GM21515 (cell line): ENCODE data around the gene PSMF1.

Experiments used
- ATAC-seq: cut with Tn5 transposase; IDR thresholded peaks from one replicate; pipeline ENCODE4 v1.9.1; 2021; ENCODE audit not compliant: unreplicated experiment

The PSMF1 gene

GRCh38 chr20:1163653-1164052 lies 45.3 kb downstream of the PSMF1 start:
- no peak for ATAC-seq

GRCh38 chr20:1164871-1165270 lies 46.5 kb downstream of the PSMF1 start:
- ATAC-seq: no peak

- ATAC-seq: no peak
These were observed 47.1 kb downstream of the PSMF1 start for GRCh38 chr20:1165521-1165920.

GRCh38 chr20:1165941-1166340 lies 47.5 kb downstream of the PSMF1 start:
- no peak for ATAC-seq

- no peak for ATAC-seq
These were observed 48.7 kb downstream of the PSMF1 start for GRCh38 chr20:1166948-1167720.

GRCh38 chr20:1169224-1169623 lies 50.8 kb downstream of the PSMF1 start:
- no peak for ATAC-seq

- no peak for ATAC-seq
These were observed 53.2 kb downstream of the PSMF1 start for GRCh38 chr20:1171461-1172093.

GRCh38 chr20:1173698-1174097 lies 55.3 kb downstream of the PSMF1 start:
- no peak for ATAC-seq

GRCh38 chr20:1174787-1175186 lies 56.4 kb downstream of the PSMF1 start:
- ATAC-seq: no peak

- no peak for ATAC-seq
These were observed 59.3 kb downstream of the PSMF1 start for GRCh38 chr20:1177680-1178079.

GRCh38 chr20:1178103-1178502 lies 59.7 kb downstream of the PSMF1 start:
- ATAC-seq: no peak

- no peak for ATAC-seq
These were observed 60.2 kb downstream of the PSMF1 start for GRCh38 chr20:1178623-1179022.

GRCh38 chr20:1180949-1181348 lies 62.5 kb downstream of the PSMF1 start:
- ATAC-seq: no peak

- ATAC-seq: no peak
These were observed 63.7 kb downstream of the PSMF1 start for GRCh38 chr20:1182106-1182505.

- ATAC-seq: no peak
These were observed 64.8 kb downstream of the PSMF1 start for GRCh38 chr20:1183153-1183552.

GRCh38 chr20:1184260-1184637 lies 65.8 kb downstream of the PSMF1 start:
- ATAC-seq: no peak

GRCh38 chr20:1184638-1185315 lies 66.4 kb downstream of the PSMF1 start, which contains the start of gene TMEM74B:
TSS of gene TMEM74B (minus strand) at chr20:1184981. CDS start at chr20:1183801, 1,180 bp downstream.
- no peak for ATAC-seq

- ATAC-seq: no peak
These were observed 66.9 kb downstream of the PSMF1 start for GRCh38 chr20:1185316-1185741.

GRCh38 chr20:1185790-1186334 lies 67.5 kb downstream of the PSMF1 start:
- ATAC-seq: no peak

- no peak for ATAC-seq
These were observed 68.1 kb downstream of the PSMF1 start for GRCh38 chr20:1186367-1186991.

- no peak for ATAC-seq
These were observed 69.3 kb downstream of the PSMF1 start for GRCh38 chr20:1187605-1188171.
